SK-N-SH treated with all-trans-retinoic acid at 6 μM for 48 hours (cell line): ENCODE measurements around the gene DAD1.
"Not testable (repeated sequence)": the region's sequence is repeated elsewhere in the genome, so short reads cannot be mapped to it uniquely, and the experiment has no call there.

ENCODE experiments used
- ATAC-seq: fragments of 200-7000 bp; cut with Tn5 transposase; 3 replicates; pipeline ENCODE4 v1.9.1; 2020; ENCODE audit warnings: mild to moderate bottlenecking, moderate library complexity
- ARNTL ChIP-seq: fragments of 450-650 bp; formaldehyde crosslinking; IDR thresholded peaks from 2 replicates; pipeline ENCODE4 v1.5.0; 2020; ENCODE audit warnings: low read depth, mild to moderate bottlenecking, moderate library complexity, borderline replicate concordance
- BACH2 ChIP-seq: fragments of 250-450 bp; sonication (Bioruptor Pico); IDR thresholded peaks from 2 replicates; pipeline ENCODE4 v1.9.0; 2021; ENCODE audit warnings: mild to moderate bottlenecking, borderline replicate concordance
- CREB5 ChIP-seq: fragments of 250-450 bp; sonication (Bioruptor Pico); IDR thresholded peaks from 2 replicates; pipeline ENCODE4 v1.5.1; 2020; ENCODE audit warnings: low read depth, mild to moderate bottlenecking, moderate library complexity
- CSDC2 ChIP-seq: fragments of 250-450 bp; sonication (Bioruptor Pico); IDR thresholded peaks from 2 replicates; pipeline ENCODE4 v1.5.0; 2020; ENCODE audit warnings: mild to moderate bottlenecking, moderate library complexity
- CSRNP3 ChIP-seq: fragments of 250-450 bp; sonication (Bioruptor Pico); IDR thresholded peaks from 2 replicates; pipeline ENCODE4 v1.5.1; 2021; ENCODE audit warnings: mild to moderate bottlenecking, moderate library complexity
- ESRRG ChIP-seq: fragments of 250-450 bp; sonication (Bioruptor Pico); IDR thresholded peaks from 2 replicates; pipeline ENCODE4 v1.6.1; 2021; ENCODE audit warnings: mild to moderate bottlenecking
- GLIS3 ChIP-seq: fragments of 250-450 bp; sonication (Bioruptor Pico); IDR thresholded peaks from 2 replicates; pipeline ENCODE4 v1.5.0; 2020; ENCODE audit warnings: mild to moderate bottlenecking, moderate library complexity
- ISL1 ChIP-seq: fragments of 250-450 bp; sonication (Bioruptor Pico); IDR thresholded peaks from 2 replicates; pipeline ENCODE4 v2.1.2; 2022; ENCODE audit warnings: mild to moderate bottlenecking, moderate library complexity
- OSR1 ChIP-seq: fragments of 250-450 bp; sonication (Bioruptor Pico); IDR thresholded peaks from 2 replicates; pipeline ENCODE4 v1.8.0; 2022; ENCODE audit warnings: moderate library complexity, mild to moderate bottlenecking, inconsistent platforms
- POU6F1 ChIP-seq: fragments of 250-450 bp; sonication (Bioruptor Pico); IDR thresholded peaks from 2 replicates; pipeline ENCODE4 v1.8.0; 2021; ENCODE audit warnings: low read depth, mild to moderate bottlenecking, moderate library complexity, borderline replicate concordance
- PPARA ChIP-seq: fragments of 250-450 bp; sonication (Bioruptor Pico); IDR thresholded peaks from 2 replicates; pipeline ENCODE4 v1.5.0; 2020; ENCODE audit warnings: mild to moderate bottlenecking, borderline replicate concordance
- RARB ChIP-seq: fragments of 250-450 bp; sonication (Bioruptor Pico); IDR thresholded peaks from 2 replicates; pipeline ENCODE4 v1.8.0; 2021; ENCODE audit warnings: mild to moderate bottlenecking, moderate library complexity
- SNAI2 ChIP-seq: fragments of 250-450 bp; sonication (Bioruptor Pico); IDR thresholded peaks from 2 replicates; pipeline ENCODE4 v1.5.0; 2020; ENCODE audit warnings: mild to moderate bottlenecking, moderate library complexity
- TCF4 ChIP-seq: fragments of 250-450 bp; sonication (Bioruptor Pico); IDR thresholded peaks from 2 replicates; pipeline ENCODE4 v1.8.0; 2021; ENCODE audit warnings: mild to moderate bottlenecking, moderate library complexity, borderline replicate concordance
- TOX ChIP-seq: fragments of 250-450 bp; sonication (Bioruptor Pico); IDR thresholded peaks from 2 replicates; pipeline ENCODE4 v1.8.0; 2021; ENCODE audit warnings: mild to moderate bottlenecking, moderate library complexity, borderline replicate concordance
- ZC3H10 ChIP-seq: fragments of 250-450 bp; sonication (Bioruptor Pico); IDR thresholded peaks from 2 replicates; pipeline ENCODE4 v1.5.1; 2021; ENCODE audit warnings: mild to moderate bottlenecking, moderate library complexity
- ZFP30 ChIP-seq: fragments of 450-650 bp; formaldehyde crosslinking; IDR thresholded peaks from 2 replicates; pipeline ENCODE4 v1.5.0; 2022; ENCODE audit warnings: mild to moderate bottlenecking, moderate library complexity
- ZNF565 ChIP-seq: fragments of 450-650 bp; formaldehyde crosslinking; conservative IDR thresholded peaks from 2 replicates; pipeline ENCODE4 v1.5.0; 2020; ENCODE audit warnings: low read depth, mild to moderate bottlenecking, moderate library complexity
- ZNF70 ChIP-seq: fragments of 450-650 bp; formaldehyde crosslinking; IDR thresholded peaks from 2 replicates; pipeline ENCODE4 v1.5.0; 2020; ENCODE audit warnings: mild to moderate bottlenecking, moderate library complexity
- TF ChIP-seq, protein P1 (sequence below): fragments of 250-450 bp; sonication (Bioruptor Pico); IDR thresholded peaks from 2 replicates; pipeline ENCODE4 v1.8.0; 2020; ENCODE audit warnings: mild to moderate bottlenecking, moderate library complexity, borderline replicate concordance

Gene DAD1

GRCh38 chr14:22593189-22593588 lies 4.2 kb upstream of the DAD1 start:
- TF ChIP-seq POU6F1 (CRISPR knock-in tag) (no peak), SNAI2 (no peak)
- ATAC-seq: no peak

- TF ChIP-seq ISL1 (CRISPR knock-in tag): no peak
- TF ChIP-seq ESRRG (CRISPR knock-in tag): no peak
Observed at GRCh38 chr14:22588526-22589095, 413 bp downstream of the DAD1 start.

DNA sequence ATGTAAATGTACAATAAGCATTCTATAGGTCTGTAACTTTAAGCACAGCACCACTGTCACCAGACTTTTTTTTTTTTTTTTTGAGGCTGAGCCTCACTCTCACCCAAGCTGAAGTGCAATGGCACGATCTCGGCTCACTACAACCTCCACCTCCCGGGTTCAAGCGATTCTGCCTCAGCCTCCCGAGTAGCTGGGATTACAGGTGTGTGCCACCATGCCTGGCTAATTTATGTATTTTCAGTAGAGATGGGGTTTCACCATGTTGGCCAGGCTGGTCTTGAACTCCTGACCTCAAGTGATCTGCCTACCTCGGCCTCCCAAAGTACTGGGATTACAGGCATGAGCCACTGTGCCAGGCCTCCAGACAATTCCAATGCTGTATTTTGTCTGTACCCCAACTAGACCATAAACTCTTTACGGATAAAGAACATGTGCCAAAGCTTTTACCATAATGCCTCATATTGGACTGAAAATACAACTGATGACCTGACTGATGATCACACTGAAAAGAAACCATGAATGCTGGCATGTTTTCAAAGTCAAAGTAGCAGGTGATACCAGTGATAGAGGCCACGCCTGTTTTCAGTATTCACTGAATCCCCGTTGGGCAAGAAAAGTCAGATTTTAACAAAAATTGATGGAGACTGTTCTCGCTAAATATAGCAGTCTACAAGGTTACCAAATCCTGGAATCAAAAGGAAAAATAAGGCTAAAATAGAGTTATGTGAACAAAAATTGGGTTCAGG lies 1.2 kb downstream of the DAD1 start:
- not testable (repeated sequence) for ATAC-seq

More at GRCh38 chr14:22588526-22589095, 413 bp downstream of the DAD1 start:
- ATAC-seq: no peak

DNA sequence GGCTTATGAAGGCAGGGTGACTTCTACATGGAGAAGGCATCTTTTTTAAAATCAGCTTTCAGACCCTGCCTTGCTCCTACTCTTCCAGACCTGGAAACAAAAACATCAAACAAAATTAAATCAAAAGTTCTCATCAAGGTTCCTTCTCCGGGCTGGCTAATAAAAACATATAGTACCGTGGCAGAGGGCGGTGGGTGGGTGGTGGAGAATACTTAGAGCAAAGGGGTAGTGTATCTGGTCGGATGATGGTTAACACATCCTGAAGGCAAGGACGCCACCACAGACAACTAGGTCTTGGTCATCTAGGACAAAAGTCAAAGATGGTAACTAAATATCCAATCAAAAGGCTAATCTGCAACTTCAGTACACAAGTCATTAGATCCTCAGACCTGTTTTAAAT lies 1.8 kb downstream of the DAD1 start:
- TF ChIP-seq BACH2 (CRISPR knock-in tag): no peak
- no peak for TF ChIP-seq PPARA (CRISPR knock-in tag)
- TF ChIP-seq SNAI2: no peak
- no peak for TF ChIP-seq ZC3H10
- TF ChIP-seq CREB5 (CRISPR knock-in tag): no peak
- TF ChIP-seq OSR1 (CRISPR knock-in tag): no peak
- TF ChIP-seq RARB (CRISPR knock-in tag): no peak
- TF ChIP-seq ZFP30: no peak
- TF ChIP-seq POU6F1 (CRISPR knock-in tag): no peak
- no peak for TF ChIP-seq CSRNP3 (CRISPR knock-in tag)
- TF ChIP-seq GLIS3 (CRISPR knock-in tag): no peak
- TF ChIP-seq, protein P1, sequence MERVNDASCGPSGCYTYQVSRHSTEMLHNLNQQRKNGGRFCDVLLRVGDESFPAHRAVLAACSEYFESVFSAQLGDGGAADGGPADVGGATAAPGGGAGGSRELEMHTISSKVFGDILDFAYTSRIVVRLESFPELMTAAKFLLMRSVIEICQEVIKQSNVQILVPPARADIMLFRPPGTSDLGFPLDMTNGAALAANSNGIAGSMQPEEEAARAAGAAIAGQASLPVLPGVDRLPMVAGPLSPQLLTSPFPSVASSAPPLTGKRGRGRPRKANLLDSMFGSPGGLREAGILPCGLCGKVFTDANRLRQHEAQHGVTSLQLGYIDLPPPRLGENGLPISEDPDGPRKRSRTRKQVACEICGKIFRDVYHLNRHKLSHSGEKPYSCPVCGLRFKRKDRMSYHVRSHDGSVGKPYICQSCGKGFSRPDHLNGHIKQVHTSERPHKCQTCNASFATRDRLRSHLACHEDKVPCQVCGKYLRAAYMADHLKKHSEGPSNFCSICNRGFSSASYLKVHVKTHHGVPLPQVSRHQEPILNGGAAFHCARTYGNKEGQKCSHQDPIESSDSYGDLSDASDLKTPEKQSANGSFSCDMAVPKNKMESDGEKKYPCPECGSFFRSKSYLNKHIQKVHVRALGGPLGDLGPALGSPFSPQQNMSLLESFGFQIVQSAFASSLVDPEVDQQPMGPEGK (CRISPR knock-in tag): no peak
- no peak for TF ChIP-seq ZNF565
- no peak for TF ChIP-seq TOX (CRISPR knock-in tag)
- TF ChIP-seq ARNTL: no peak
- TF ChIP-seq ESRRG (CRISPR knock-in tag): no peak
- no peak for TF ChIP-seq TCF4 (CRISPR knock-in tag)

DNA sequence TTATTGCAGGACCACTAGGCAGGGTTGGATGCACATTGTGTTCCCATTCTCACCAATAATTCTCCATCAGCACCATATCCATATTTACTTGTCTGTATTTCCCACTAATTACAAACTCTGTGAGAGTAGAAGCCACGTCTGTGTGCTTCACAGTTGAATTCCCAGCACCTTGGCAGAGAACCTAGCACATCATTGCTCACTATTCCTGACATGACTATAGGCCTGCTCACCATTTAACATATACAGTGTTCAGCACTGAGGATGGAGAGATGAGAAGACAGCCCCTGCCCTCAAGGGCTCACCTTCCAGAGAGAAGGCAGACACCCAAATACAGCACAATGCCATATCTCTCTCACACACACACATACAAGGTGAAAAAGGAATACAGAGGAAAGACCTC lies 5.0 kb downstream of the DAD1 start:
- ATAC-seq: no peak
- TF ChIP-seq CSDC2 (CRISPR knock-in tag) (no peak), ZFP30 (no peak), ZNF70 (no peak), PPARA (CRISPR knock-in tag) (no peak), GLIS3 (CRISPR knock-in tag) (no peak), ARNTL (no peak), BACH2 (CRISPR knock-in tag) (no peak), SNAI2 (no peak), CREB5 (CRISPR knock-in tag) (no peak)
- TF ChIP-seq, all 23 proteins: peak for 0

More for the DNA sequence above, 1.8 kb downstream of the DAD1 start:
- ATAC-seq: no peak
